K562 (cell line): ENCODE data around the gene KRT83. TPM values are rescaled to one million over a fixed set of nuclear protein-coding genes. Genes with fewer than 3 reads are reported as not detected.

Experiments
- ATAC-seq: fragments of 200-7000 bp; cut with Tn5 transposase; 3 replicates; pipeline ENCODE4 v1.9.1; 2020; ENCODE audit warnings: moderate library complexity
- BruUV-seq: library from RNA; stranded (reverse); fragments of 400-500 nt; replicated peaks from 2 replicates; lab custom pipeline; 2021; lab: Mats Ljungman, UMichigan
- CTCF ChIA-PET: fragments of 300-600 bp; formaldehyde crosslinking; extraction: SDS; loops from one replicate; lab custom pipeline; 2021; ENCODE audit warnings: low intra/inter-chr PET ratio; lab: Yijun Ruan, JAX
- POLR2A ChIA-PET: fragments of 300-600, 350-650 bp; sonication (Branson Sonifier 250); formaldehyde crosslinking; extraction: SDS; loops from one replicate; lab custom pipeline; 2021; ENCODE audit warnings: antibody characterized with exemption, inconsistent platforms; lab: Yijun Ruan, JAX
- DNase-seq, 4 experiments: peaks; one replicate each; pipeline versions ENCODE4 v3.0.0 to v3.0.0-alpha.2; 2011 to 2018; ENCODE audit warnings: low spot score in 3 of 4, mixed read lengths in 3 of 4; ENCODE audit errors: extremely low read depth in 1 of 4
- FAIRE-seq: peaks from 2 replicates; lab custom pipeline; 2011; peaks lifted over from hg19 to GRCh38; lab: Jason Lieb, UNC
- H2AFZ ChIP-seq: 2 replicates; pipeline ENCODE4 v1.6.0; 2011; ENCODE audit warnings: low read depth, low read length, control low read depth, inconsistent platforms
- H3K27ac ChIP-seq: fragments of 200-600 bp; 3 replicates; pipeline ENCODE4 v1.8.0; 2011; ENCODE audit warnings: low read depth, mild to moderate bottlenecking, control low read depth, inconsistent platforms, low read length, moderate library complexity, mixed read lengths; ENCODE audit errors: extremely low read depth
- H3K27me3 ChIP-seq, 2 experiments: fragments of 300-600 bp in 1 of 2; 2 replicates in 1 of 2; 3 replicates in 1 of 2; pipeline versions ENCODE4 v1.6.0 to v1.8.0; 2011; ENCODE audit warnings: inconsistent platforms in 2 of 2, low read length in 2 of 2, mild to moderate bottlenecking in 1 of 2, mixed read lengths in 1 of 2, moderate library complexity in 1 of 2; ENCODE audit not compliant: control insufficient read depth in 2 of 2, insufficient read depth in 2 of 2
- H3K36me3 ChIP-seq: fragments of 300-600 bp; 3 replicates; pipeline ENCODE4 v1.8.0; 2011; ENCODE audit warnings: mild to moderate bottlenecking, low read length, inconsistent platforms; ENCODE audit not compliant: control insufficient read depth, insufficient read depth
- H3K4me1 ChIP-seq, 2 experiments: fragments of 200-600 bp in 1 of 2; replicated peaks in 1 of 2; 2 replicates in 1 of 2; 3 replicates in 1 of 2; pipeline versions ENCODE4 v1.5.1 to v1.8.0; 2011; ENCODE audit warnings: inconsistent platforms in 2 of 2, low read length in 2 of 2, mild to moderate bottlenecking in 1 of 2, mixed read lengths in 1 of 2, moderate library complexity in 1 of 2; ENCODE audit not compliant: control insufficient read depth in 2 of 2, insufficient read depth in 2 of 2
- H3K4me2 ChIP-seq: 2 replicates; pipeline ENCODE4 v1.6.1; 2011; ENCODE audit warnings: low read length, control low read depth, inconsistent platforms, mixed read lengths; ENCODE audit not compliant: insufficient read depth
- H3K4me3 ChIP-seq: fragments of 200-600 bp; sonication (generic), shearing (Covaris generic); 2 replicates; pipeline ENCODE4 v1.5.1; 2016; ENCODE audit warnings: control low read depth, inconsistent platforms
- H3K79me2 ChIP-seq: fragments of 200-600 bp; 3 replicates; pipeline ENCODE4 v1.8.0; 2011; ENCODE audit warnings: low read length, inconsistent platforms; ENCODE audit not compliant: control insufficient read depth, insufficient read depth
- H3K9ac ChIP-seq, 2 experiments: 2 replicates each; pipeline versions ENCODE4 v1.6.0 to v1.6.1; 2011; ENCODE audit warnings: low read depth in 2 of 2, low read length in 2 of 2, control low read depth in 1 of 2, inconsistent platforms in 1 of 2, mild to moderate bottlenecking in 1 of 2, mixed read lengths in 1 of 2; ENCODE audit not compliant: insufficient read depth in 1 of 2
- H3K9me1 ChIP-seq: one replicate; pipeline ENCODE4 v1.6.0; 2011; ENCODE audit warnings: inconsistent platforms, mild to moderate bottlenecking, low read length, moderate library complexity; ENCODE audit not compliant: control insufficient read depth, insufficient read depth
- H3K9me3 ChIP-seq: replicated peaks from 2 replicates; pipeline ENCODE4 v1.5.1; 2011; ENCODE audit warnings: low read depth, low read length, inconsistent platforms; ENCODE audit not compliant: control insufficient read depth, insufficient read depth
- H4K20me1 ChIP-seq: replicated peaks from 2 replicates; pipeline ENCODE4 v1.6.1; 2011; ENCODE audit warnings: low read length, inconsistent platforms, mixed read lengths; ENCODE audit not compliant: control insufficient read depth, insufficient read depth
- BRF2 ChIP-seq: IDR thresholded peaks from 3 replicates; pipeline ENCODE4 v1.6.1; 2011; ENCODE audit warnings: borderline replicate concordance, mild to moderate bottlenecking; ENCODE audit not compliant: insufficient read length, insufficient read depth
- CEBPB ChIP-seq: fragments of 450-650 bp; IDR thresholded peaks from 2 replicates; pipeline ENCODE4 v1.6.1; 2016; ENCODE audit warnings: missing genetic modification characterization, missing compliant biosample characterization
- CHCHD3 ChIP-seq: fragments of 250-450 bp; sonication (Bioruptor Pico); IDR thresholded peaks from 2 replicates; pipeline ENCODE4 v2.1.2; 2022; ENCODE audit warnings: mild to moderate bottlenecking
- HDAC2 ChIP-seq: fragments of 450-650 bp; IDR thresholded peaks from 2 replicates; pipeline ENCODE4 v1.6.1; 2016; ENCODE audit warnings: mild to moderate bottlenecking
- PRMT5 ChIP-seq: sonication (generic); formaldehyde crosslinking; IDR thresholded peaks from 2 replicates; pipeline ENCODE4 v1.5.0; 2020; ENCODE audit warnings: missing genetic modification reagents
- SMAD1 ChIP-seq: fragments of 150-350 bp; IDR thresholded peaks from 2 replicates; pipeline ENCODE4 v1.6.1; 2014; ENCODE audit warnings: low read length, low read depth; ENCODE audit not compliant: partially characterized antibody
- SRSF9 ChIP-seq: fragments of 200-400 bp; formaldehyde crosslinking; IDR thresholded peaks from 2 replicates; pipeline ENCODE4 v1.6.1; 2017; ENCODE audit warnings: low read depth, low read length, borderline replicate concordance
- WGBS: fragments of 100-300 bp; shearing (Covaris generic); methylation state at CpG from one replicate; pipeline ENCODE4 v1.1.6; 2016; ENCODE audit warnings: low coverage, mixed read lengths; ENCODE audit not compliant: insufficient coverage; ENCODE audit errors: missing lambda C conversion rate; 5-methylcytosine and 5-hydroxymethylcytosine counted together
- in situ Hi-C: fragments of 300-500 bp; cut with MboI; formaldehyde crosslinking; loops from 4 replicates; pipeline ENCODE4 v1.15.0; 2018; ENCODE audit warnings: inconsistent platforms, mixed read lengths
- intact Hi-C: fragments of 100-400 bp; cut with micrococcal nuclease; formaldehyde crosslinking; loops from 2 replicates; pipeline ENCODE4 v1.14.2; 2022
- polyA plus RNA-seq, 8 experiments: library from polyadenylated mRNA; depleted of rRNA in 4 of 8; stranded (reverse) in 5 of 8; unstranded in 3 of 8; fragments of >200 nt; fragmentation: Nextera tagmentation in 2 of 8; fragmentation: Illumina TruSeq in 1 of 8; extraction: Ambion mirVana in 2 of 8; extraction: Trizol in 1 of 8; gene quantifications; 2 replicates each; pipeline versions ENCODE4 v1.2.1 to v1.2.3, GENCODE V29; 2011 to 2014; ENCODE audit warnings: inconsistent platforms in 1 of 8, missing spikeins in 1 of 8
- total RNA-seq, 7 experiments: library from RNA; depleted of rRNA in 6 of 7; stranded (reverse); fragments of >200 nt in 6 of 7; fragmentation: Illumina TruSeq in 2 of 7; extraction: Trizol in 2 of 7; gene quantifications; 2 replicates each; pipeline versions ENCODE4 v1.2.1 to v1.2.3, GENCODE V29; 2011 to 2021; ENCODE audit warnings: low replicate concordance in 1 of 7
- TF ChIP-seq, protein P1 (sequence below): fragments of 150-350 bp; IDR thresholded peaks from 2 replicates; pipeline ENCODE4 v1.6.1; 2014; ENCODE audit warnings: low read depth, mild to moderate bottlenecking, low read length, borderline replicate concordance

The KRT83 gene
- total and polyA plus RNA-seq, 9 of the 15 experiments (the other 6 are each of a cell fraction or from before 2014, with no cell fraction given), result not detected

GRCh38 chr12:52274521-52275120 is 46.6 kb downstream of the KRT83 start, which contains the start of gene KRT86:
Gene KRT86 (plus strand): TSS chr12:52274645. CDS start chr12:52301917, 27,272 bp downstream.
- CTCF ChIA-PET, result no interaction called here
- Histone ChIP-seq H3K9me1 (no peaks in the 10 kb centered on the region), H3K36me3 (no peaks in the 10 kb centered on the region), H3K9me3 (no peaks in the 10 kb centered on the region), H2AFZ (no peak within 1 kb of the TSS), H3K4me3 (no peak within 1 kb of the TSS), H3K27me3 (peaks cover 0 to 24% of the 10 kb centered on the region in 2 experiments; a peak in 2 of 5 replicates), H3K4me2 (no peak within 1 kb of the TSS), H3K9ac (no peak within 1 kb of the TSS), H3K79me2 (no peaks in the 10 kb centered on the region), H3K4me1 (peaks cover 5 to 6% of the 10 kb centered on the region in 2 experiments; a peak in 3 of 5 replicates), H3K27ac (no peak within 1 kb of the TSS), H4K20me1 (no peaks in the 10 kb centered on the region; the same call in 1 of the 2 replicates)
- POLR2A ChIA-PET, result no interaction called here
- TF ChIP-seq SRSF9, result no peak
- no TSS peak for BruUV-seq
- DNase-seq (no peak), ATAC-seq (no peak), FAIRE-seq (no peak)
- in situ Hi-C loops, result no loop called here
- 0% methylated on average over 3 of the region's 3 CpGs for WGBS
- intact Hi-C loops, result no loop called here

- Histone ChIP-seq H3K79me2 (no peaks in the 10 kb centered on the region), H3K27ac (no peak overlapping the region), H3K9ac (no peak overlapping the region), H2AFZ (no peak overlapping the region), H3K9me1 (no peaks in the 10 kb centered on the region), H3K4me1 (no peaks in the 10 kb centered on the region), H3K4me3 (no peak overlapping the region), H3K4me2 (no peak overlapping the region), H4K20me1 (no peaks in the 10 kb centered on the region; the same call in 1 of the 2 replicates), H3K9me3 (no peaks in the 10 kb centered on the region), H3K36me3 (no peaks in the 10 kb centered on the region), H3K27me3 (peaks cover 0 to 25% of the 10 kb centered on the region in 2 experiments; a peak in 1 of 5 replicates)
- ATAC-seq (no peak), FAIRE-seq (no peak), DNase-seq (no peak)
- WGBS, result 0% methylated on average over 1 of the region's 1 CpG
- ChIA-PET POLR2A (no interaction called here), CTCF (no interaction called here)
- BruUV-seq, result no TSS peak
- TF ChIP-seq CHCHD3 (CRISPR knock-in tag) (no peak), PRMT5 (no peak), BRF2 (no peak), HDAC2 (no peak), SMAD1 (no peak), CEBPB (tag) (peak; percentile 30; the same call in 1 of the 2 replicates)
- TF ChIP-seq, protein P1, sequence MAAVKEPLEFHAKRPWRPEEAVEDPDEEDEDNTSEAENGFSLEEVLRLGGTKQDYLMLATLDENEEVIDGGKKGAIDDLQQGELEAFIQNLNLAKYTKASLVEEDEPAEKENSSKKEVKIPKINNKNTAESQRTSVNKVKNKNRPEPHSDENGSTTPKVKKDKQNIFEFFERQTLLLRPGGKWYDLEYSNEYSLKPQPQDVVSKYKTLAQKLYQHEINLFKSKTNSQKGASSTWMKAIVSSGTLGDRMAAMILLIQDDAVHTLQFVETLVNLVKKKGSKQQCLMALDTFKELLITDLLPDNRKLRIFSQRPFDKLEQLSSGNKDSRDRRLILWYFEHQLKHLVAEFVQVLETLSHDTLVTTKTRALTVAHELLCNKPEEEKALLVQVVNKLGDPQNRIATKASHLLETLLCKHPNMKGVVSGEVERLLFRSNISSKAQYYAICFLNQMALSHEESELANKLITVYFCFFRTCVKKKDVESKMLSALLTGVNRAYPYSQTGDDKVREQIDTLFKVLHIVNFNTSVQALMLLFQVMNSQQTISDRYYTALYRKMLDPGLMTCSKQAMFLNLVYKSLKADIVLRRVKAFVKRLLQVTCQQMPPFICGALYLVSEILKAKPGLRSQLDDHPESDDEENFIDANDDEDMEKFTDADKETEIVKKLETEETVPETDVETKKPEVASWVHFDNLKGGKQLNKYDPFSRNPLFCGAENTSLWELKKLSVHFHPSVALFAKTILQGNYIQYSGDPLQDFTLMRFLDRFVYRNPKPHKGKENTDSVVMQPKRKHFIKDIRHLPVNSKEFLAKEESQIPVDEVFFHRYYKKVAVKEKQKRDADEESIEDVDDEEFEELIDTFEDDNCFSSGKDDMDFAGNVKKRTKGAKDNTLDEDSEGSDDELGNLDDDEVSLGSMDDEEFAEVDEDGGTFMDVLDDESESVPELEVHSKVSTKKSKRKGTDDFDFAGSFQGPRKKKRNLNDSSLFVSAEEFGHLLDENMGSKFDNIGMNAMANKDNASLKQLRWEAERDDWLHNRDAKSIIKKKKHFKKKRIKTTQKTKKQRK, result no peak
- intact Hi-C loops (no loop called here), in situ Hi-C loops (no loop called here)
Observed at GRCh38 chr12:52271158-52271557, 50.0 kb downstream of the KRT83 start.
